Tibial nerve (tissue), 4 donors: Measurements from ENCODE around the gene GARS1.

Experiments used
- CTCF ChIP-seq, 5 experiments: fragments of 200-600 bp in 3 of 5; fragments of 450-650 bp in 2 of 5; sonication (generic) in 3 of 5; IDR thresholded peaks; one replicate each; pipeline ENCODE4 v1.5.1; 2016 to 2019; ENCODE audit warnings: antibody characterized with exemption in 5 of 5, mild to moderate bottlenecking in 3 of 5, moderate library complexity in 2 of 5
- EP300 ChIP-seq, 2 donors: sonication (generic); formaldehyde crosslinking; IDR thresholded peaks; one replicate each; pipeline ENCODE4 v1.6.1; 2017; ENCODE audit warnings: antibody characterized with exemption in 2 of 2, mild to moderate bottlenecking in 1 of 2
- POLR2A ChIP-seq, 2 donors: fragments of 450-650 bp; IDR thresholded peaks; one replicate each; pipeline ENCODE4 v1.6.1; 2017; ENCODE audit warnings: antibody characterized with exemption in 2 of 2, mild to moderate bottlenecking in 2 of 2, moderate library complexity in 2 of 2

- no peak for TF ChIP-seq CTCF (IDR thresholded peaks at IDR 0.05)
- TF ChIP-seq EP300 (IDR thresholded peaks at IDR 0.05), result no peak
- TF ChIP-seq POLR2A (IDR thresholded peaks at IDR 0.05), result no peak
Observed at GRCh38 chr7:30596014-30596641, 1.4 kb downstream of the GARS1 start.
